PC-3 (cell line): ENCODE results near the gene SCN8A. TPM values are rescaled to one million over a fixed set of nuclear protein-coding genes. Genes with fewer than 3 reads are reported as not detected.

Experiments
- ATAC-seq: fragments of 200-7000 bp; cut with Tn5 transposase; 2 replicates; pipeline ENCODE4 v1.9.1; 2020; ENCODE audit warnings: mild to moderate bottlenecking, moderate library complexity
- BruUV-seq: library from RNA; stranded (reverse); fragments of 400-500 nt; replicated peaks from 2 replicates; lab custom pipeline; 2021; lab: Mats Ljungman, UMichigan
- CTCF ChIA-PET: fragments of 300-600 bp; sonication (Branson Sonifier 250); formaldehyde crosslinking; loops from one replicate; lab custom pipeline; 2022; ENCODE audit warnings: antibody characterized with exemption; lab: Charles Lee
- POLR2A ChIA-PET: fragments of 300-600 bp; sonication (Branson Sonifier 250); formaldehyde crosslinking; loops from one replicate; lab custom pipeline; 2022; ENCODE audit warnings: antibody characterized with exemption; ENCODE audit not compliant: unreplicated experiment; lab: Charles Lee
- DNase-seq: peaks from one replicate; pipeline ENCODE4 v3.0.0-alpha.2; 2015
- H2AFZ ChIP-seq: fragments of 300-600 bp; sonication (generic); 2 replicates; pipeline ENCODE4 v1.6.0; 2016; ENCODE audit warnings: antibody characterized with exemption, low read length
- H3F3A ChIP-seq: fragments of 300-600 bp; sonication (generic); one replicate; pipeline ENCODE4 v1.6.0; 2017; ENCODE audit warnings: antibody characterized with exemption, low read length, control low read depth, mild to moderate bottlenecking; ENCODE audit not compliant: unreplicated experiment
- H3K27ac ChIP-seq: fragments of 300-600 bp; sonication (generic); 2 replicates; pipeline ENCODE4 v1.5.1; 2016; ENCODE audit warnings: mild to moderate bottlenecking, low read length
- H3K27me3 ChIP-seq: fragments of 300-600 bp; sonication (generic); 2 replicates; pipeline ENCODE4 v1.6.1; 2016; ENCODE audit warnings: low read length, mixed read lengths
- H3K36me3 ChIP-seq: fragments of 300-600 bp; sonication (generic); 2 replicates; pipeline ENCODE4 v1.6.1; 2016; ENCODE audit warnings: low read depth, mixed run types, low read length, mixed read lengths
- H3K4me1 ChIP-seq: fragments of 300-600 bp; sonication (generic); 2 replicates; pipeline ENCODE4 v1.5.1; 2016; ENCODE audit warnings: low read length; ENCODE audit not compliant: insufficient read depth
- H3K4me2 ChIP-seq: fragments of 300-600 bp; sonication (generic); 2 replicates; pipeline ENCODE4 v1.6.0; 2016; ENCODE audit warnings: low read length
- H3K4me3 ChIP-seq: fragments of 300-600 bp; sonication (generic); 2 replicates; pipeline ENCODE4 v1.5.1; 2016; ENCODE audit warnings: mild to moderate bottlenecking, low read length, mixed read lengths
- H3K79me2 ChIP-seq: fragments of 300-600 bp; sonication (generic); 2 replicates; pipeline ENCODE4 v1.6.1; 2017; ENCODE audit warnings: low read length, mixed read lengths
- H3K9ac ChIP-seq: fragments of 300-600 bp; sonication (generic); 2 replicates; pipeline ENCODE4 v1.6.0; 2016; ENCODE audit warnings: mild to moderate bottlenecking, low read length
- H3K9me2 ChIP-seq: fragments of 300-600 bp; sonication (generic); replicated peaks from 2 replicates; pipeline ENCODE4 v1.6.1; 2016; ENCODE audit warnings: mixed run types, low read length, mixed read lengths
- H3K9me3 ChIP-seq: fragments of 300-600 bp; sonication (generic); 2 replicates; pipeline ENCODE4 v1.6.1; 2016; ENCODE audit warnings: low read length, mixed read lengths
- H4K20me1 ChIP-seq: fragments of 300-600 bp; sonication (generic); 2 replicates; pipeline ENCODE4 v1.6.1; 2016; ENCODE audit warnings: low read length, mixed read lengths
- CTCF ChIP-seq: fragments of 300-600 bp; sonication (generic); conservative IDR thresholded peaks from 2 replicates; pipeline ENCODE4 v1.5.1; 2017; ENCODE audit warnings: antibody characterized with exemption, low read depth, mild to moderate bottlenecking, low read length
- EZH2 ChIP-seq: fragments of 300-600 bp; sonication (generic); IDR thresholded peaks from one replicate; pipeline ENCODE4 v1.6.1; 2017; ENCODE audit warnings: antibody characterized with exemption, mild to moderate bottlenecking, low read length; ENCODE audit not compliant: unreplicated experiment
- EZH2phosphoT487 ChIP-seq: fragments of 300-600 bp; sonication (generic); IDR thresholded peaks from 2 replicates; pipeline ENCODE4 v1.6.1; 2018; ENCODE audit warnings: mild to moderate bottlenecking, antibody characterized with exemption, low read length, borderline replicate concordance
- intact Hi-C: fragments of 100-400 bp; cut with micrococcal nuclease; formaldehyde crosslinking; loops from 2 replicates; pipeline ENCODE4 v1.9.0; 2023
- total RNA-seq: library from RNA; depleted of rRNA; stranded (reverse); fragments of >200 nt; gene quantifications from 2 replicates; pipeline ENCODE4 v1.2.3, GENCODE V29; 2014

Gene SCN8A
- total RNA-seq, 1 experiment from 2014 or later = 12.7 TPM

GRCh38 chr12:51839310-51839947 is 248.4 kb downstream of the SCN8A start:
- H3K36me3 ChIP-seq = no peaks in the 10 kb centered on the region
- ChIA-PET POLR2A (no interaction called here), CTCF (no interaction called here)
- H3F3A ChIP-seq = no peaks in the 10 kb centered on the region
- no peak for DNase-seq
- intact Hi-C loops = no loop called here
- H3K4me1 ChIP-seq = peaks cover 4% of the 10 kb centered on the region; the same call in 1 of the 2 replicates
- TF ChIP-seq EZH2 (no peak), EZH2phosphoT487 (no peak), CTCF (no peak)
- no TSS peak for BruUV-seq
- no peaks in the 10 kb centered on the region for H3K9me2 ChIP-seq
- no peak overlapping the region for H3K9ac ChIP-seq
- H2AFZ ChIP-seq = no peak overlapping the region
- H4K20me1 ChIP-seq = no peaks in the 10 kb centered on the region
- H3K4me2 ChIP-seq = no peak overlapping the region
- H3K27me3 ChIP-seq = peaks cover 27% of the 10 kb centered on the region
- H3K27ac ChIP-seq = no peak overlapping the region
- no peak for ATAC-seq
- H3K4me3 ChIP-seq = no peak overlapping the region
- H3K9me3 ChIP-seq = no peaks in the 10 kb centered on the region
- H3K79me2 ChIP-seq = no peaks in the 10 kb centered on the region

- TF ChIP-seq EZH2 (no peak), CTCF (no peak), EZH2phosphoT487 (no peak)
- no peak overlapping the region for H3K9ac ChIP-seq
- ATAC-seq (no peak), DNase-seq (no peak)
- H3K9me3 ChIP-seq = no peaks in the 10 kb centered on the region
- H3K79me2 ChIP-seq = no peaks in the 10 kb centered on the region
- no peak overlapping the region for H3K4me2 ChIP-seq
- no TSS peak for BruUV-seq
- no peak overlapping the region for H2AFZ ChIP-seq
- intact Hi-C loops = no loop called here
- no peaks in the 10 kb centered on the region for H4K20me1 ChIP-seq
- H3K27me3 ChIP-seq = peaks cover 36% of the 10 kb centered on the region
- H3K36me3 ChIP-seq = no peaks in the 10 kb centered on the region
- H3K4me1 ChIP-seq = peaks cover 4% of the 10 kb centered on the region; the same call in 1 of the 2 replicates
- H3K27ac ChIP-seq = no peak overlapping the region
- ChIA-PET POLR2A (no interaction called here), CTCF (no interaction called here)
- no peaks in the 10 kb centered on the region for H3K9me2 ChIP-seq
- no peak overlapping the region for H3K4me3 ChIP-seq
- no peaks in the 10 kb centered on the region for H3F3A ChIP-seq
Measured at GRCh38 chr12:51840966-51841365, 249.9 kb downstream of the SCN8A start.

- POLR2A ChIA-PET = no interaction called here
- BruUV-seq = no TSS peak
- Histone ChIP-seq H3K4me1 (no peaks in the 10 kb centered on the region), H3K79me2 (no peaks in the 10 kb centered on the region), H3K9me2 (no peaks in the 10 kb centered on the region), H3F3A (no peaks in the 10 kb centered on the region), H3K9me3 (no peaks in the 10 kb centered on the region), H3K4me2 (no peak overlapping the region), H3K9ac (no peak overlapping the region), H3K27me3 (peaks cover 36% of the 10 kb centered on the region), H3K36me3 (no peaks in the 10 kb centered on the region), H2AFZ (no peak overlapping the region), H3K4me3 (no peak overlapping the region), H4K20me1 (no peaks in the 10 kb centered on the region), H3K27ac (no peak overlapping the region)
- TF ChIP-seq EZH2phosphoT487 (no peak), EZH2 (no peak), CTCF (no peak)
- no peak for DNase-seq
- CTCF ChIA-PET = no interaction called here
- no peak for ATAC-seq
- intact Hi-C loops = no loop called here
Measured at GRCh38 chr12:51841727-51842126, 250.7 kb downstream of the SCN8A start.
